K562 (cell line): Measurements from ENCODE around the gene ARHGEF4. TPM values are rescaled to one million over a fixed set of nuclear protein-coding genes. Genes with fewer than 3 reads are reported as not detected.
A peak's percentile ranks its signal among the peaks of the same experiment; 100 is the strongest.

ENCODE experiments used
- DPF2 ChIP-seq: fragments of 450-650 bp; IDR thresholded peaks from 2 replicates; pipeline ENCODE4 v1.6.1; 2016
- HMG20A ChIP-seq: fragments of 450-650 bp; formaldehyde crosslinking; conservative IDR thresholded peaks from 2 replicates; pipeline ENCODE4 v1.4.0; 2020; ENCODE audit warnings: mild to moderate bottlenecking, mixed read lengths
- HNRNPH1 ChIP-seq: fragments of 200-400 bp; formaldehyde crosslinking; optimal IDR thresholded peaks from 2 replicates; pipeline ENCODE3; 2017; ENCODE audit warnings: low read depth, mild to moderate bottlenecking, low read length, moderate library complexity
- REST ChIP-seq, 2 experiments: fragments of 450-650 bp; formaldehyde crosslinking in 1 of 2; IDR thresholded peaks; 2 replicates each; pipeline versions ENCODE4 v1.4.0 to v1.6.1; 2014 to 2020; ENCODE audit warnings: mild to moderate bottlenecking in 2 of 2, borderline replicate concordance in 1 of 2, low read depth in 1 of 2
- RHOXF2B ChIP-seq: fragments of 250-450 bp; sonication (Bioruptor Pico); conservative IDR thresholded peaks from 2 replicates; pipeline ENCODE4 v1.5.1; 2021
- SMAD3 ChIP-seq: fragments of 450-650 bp; formaldehyde crosslinking; conservative IDR thresholded peaks from 2 replicates; pipeline ENCODE4 v1.4.0; 2020; ENCODE audit warnings: mild to moderate bottlenecking
- TEAD2 ChIP-seq: fragments of 450-650 bp; IDR thresholded peaks from 2 replicates; pipeline ENCODE4 v1.6.1; 2016; ENCODE audit warnings: missing genetic modification characterization, control low read depth, missing compliant biosample characterization
- TEAD4 ChIP-seq, 2 experiments: sonication (generic) in 1 of 2; formaldehyde crosslinking in 1 of 2; IDR thresholded peaks; 2 replicates each; pipeline versions ENCODE4 v1.6.1 to v1.8.0; 2012 to 2022; ENCODE audit warnings: borderline replicate concordance in 1 of 2, inconsistent platforms in 1 of 2, low read length in 1 of 2, mild to moderate bottlenecking in 1 of 2, missing genetic modification reagents in 1 of 2
- ZNF354B ChIP-seq: fragments of 250-450 bp; sonication (Bioruptor Pico); IDR thresholded peaks from 2 replicates; pipeline ENCODE4 v1.4.0; 2020
- ZNF445 ChIP-seq: fragments of 250-450 bp; sonication (Bioruptor Pico); IDR thresholded peaks from 2 replicates; pipeline ENCODE4 v1.4.0; 2020; ENCODE audit warnings: low read depth, mild to moderate bottlenecking, moderate library complexity
- polyA plus RNA-seq, 8 experiments: library from polyadenylated mRNA; depleted of rRNA in 4 of 8; stranded (reverse) in 5 of 8; unstranded in 3 of 8; fragments of >200 nt; fragmentation: Nextera tagmentation in 2 of 8; fragmentation: Illumina TruSeq in 1 of 8; extraction: Ambion mirVana in 2 of 8; extraction: Trizol in 1 of 8; gene quantifications; 2 replicates each; pipeline versions ENCODE4 v1.2.1 to v1.2.3, GENCODE V29; 2011 to 2014; ENCODE audit warnings: inconsistent platforms in 1 of 8, missing spikeins in 1 of 8
- total RNA-seq, 7 experiments: library from RNA; depleted of rRNA in 6 of 7; stranded (reverse); fragments of >200 nt in 6 of 7; fragmentation: Illumina TruSeq in 2 of 7; extraction: Trizol in 2 of 7; gene quantifications; 2 replicates each; pipeline versions ENCODE4 v1.2.1 to v1.2.3, GENCODE V29; 2011 to 2021; ENCODE audit warnings: low replicate concordance in 1 of 7

ARHGEF4 gene
- total and polyA plus RNA-seq, 9 of the 15 experiments (the other 6 are each of a cell fraction or from before 2014, with no cell fraction given), result not detected

- TF ChIP-seq REST (IDR thresholded peaks at IDR 0.05; ENCODE audit: borderline replicate concordance) (peak; percentile 59), REST (CRISPR knock-in tag; IDR thresholded peaks at IDR 0.05; ENCODE audit: low read depth) (no peak), TEAD2 (tag) (peak; percentile 87; the same call in 1 of the 2 replicates), HMG20A (no peak), ZNF354B (CRISPR knock-in tag) (no peak), RHOXF2B (CRISPR knock-in tag) (no peak), ZNF445 (CRISPR knock-in tag) (no peak), DPF2 (no peak), SMAD3 (CRISPR knock-in tag) (no peak), TEAD4 (IDR thresholded peaks at IDR 0.05; ENCODE audit: low read length) (peak; percentile 81), TEAD4 (CRISPR knock-in tag; IDR thresholded peaks at IDR 0.05; ENCODE audit: borderline replicate concordance) (no peak), HNRNPH1 (no peak)
These were observed 83.9 kb downstream of the ARHGEF4 start (continued) for GRCh38 chr2:130920415-130921163.
